ENCODE measurements around the gene SSTR5. TPM values are rescaled to one million over a fixed set of nuclear protein-coding genes. Genes with fewer than 3 reads are reported as not detected.

Gene SSTR5
- polyA plus RNA-seq, 2 of the 4 experiments (the other 2 are of a cell fraction): 0.06 to 0.08 TPM

DNA sequence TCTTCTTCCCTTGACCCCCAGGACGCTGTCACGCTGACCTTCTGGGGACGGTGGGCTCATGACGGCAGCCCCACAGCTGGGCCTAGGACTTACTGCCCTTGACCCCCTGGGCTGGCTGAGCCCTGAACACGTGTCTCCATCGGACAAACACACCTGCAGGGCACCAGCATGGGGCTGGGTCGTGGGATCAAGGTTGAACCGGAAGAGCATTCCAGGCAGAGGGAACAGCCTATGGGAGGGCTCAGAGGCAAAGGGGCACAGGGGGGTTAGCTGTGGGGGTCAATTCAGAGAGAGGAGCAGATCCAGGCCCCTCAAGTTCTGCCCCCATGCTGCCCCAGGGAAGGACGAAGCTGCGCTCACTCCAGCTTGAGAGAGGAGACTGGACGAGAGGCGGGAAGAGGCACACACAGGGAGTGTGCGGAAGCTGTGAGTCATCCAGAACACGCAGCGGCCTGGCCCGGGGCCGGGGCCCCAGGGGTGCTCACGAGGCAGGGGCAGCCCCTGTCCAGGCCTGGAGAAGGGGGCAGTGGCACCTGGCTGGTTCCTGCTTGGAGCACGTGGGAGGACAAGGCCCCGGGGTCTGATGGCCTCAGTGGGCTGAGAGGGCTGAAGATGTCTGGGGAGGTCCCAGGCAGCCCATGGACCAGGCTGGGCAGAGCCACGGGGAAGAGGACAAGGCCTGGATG is 9.9 kb downstream of the SSTR5 start:
- CTCF ChIA-PET: interaction anchor here (1.2 to 11.9 kb wide), 4 partner anchors 9 to 26 kb away, joined by 3 to 108 read pairs (median 4); no protein-coding TSS in a partner anchor
- ATAC-seq (peak; percentile 49 to 56; a peak in 5 of 6 replicates), DNase-seq (ENCODE audit: low read depth in 1 of 2, low spot score in 1 of 2) (no peak), FAIRE-seq (no peak)
- Histone ChIP-seq H3K27ac (peak overlapping the region; percentile 80 to 82), H3K9me3 (peaks cover 23% of the 10 kb centered on the region), H3K4me3 (no peak overlapping the region), H3K4me1 (peaks cover 43% of the 10 kb centered on the region), H3K4me2 (peak overlapping the region; percentile 68)
- WGBS (ENCODE audit: missing lambda C conversion rate): 47% methylated on average over 12 of the region's 21 CpGs
- TF ChIP-seq, protein P1, sequence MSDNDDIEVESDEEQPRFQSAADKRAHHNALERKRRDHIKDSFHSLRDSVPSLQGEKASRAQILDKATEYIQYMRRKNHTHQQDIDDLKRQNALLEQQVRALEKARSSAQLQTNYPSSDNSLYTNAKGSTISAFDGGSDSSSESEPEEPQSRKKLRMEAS (IDR thresholded peaks at IDR 0.05): peak; percentile 82
- TF ChIP-seq JUNB (IDR thresholded peaks at IDR 0.05): 0 out of 2 replicates have a peak, but pooled peaks have one; percentile 25
- TF ChIP-seq, protein P2, sequence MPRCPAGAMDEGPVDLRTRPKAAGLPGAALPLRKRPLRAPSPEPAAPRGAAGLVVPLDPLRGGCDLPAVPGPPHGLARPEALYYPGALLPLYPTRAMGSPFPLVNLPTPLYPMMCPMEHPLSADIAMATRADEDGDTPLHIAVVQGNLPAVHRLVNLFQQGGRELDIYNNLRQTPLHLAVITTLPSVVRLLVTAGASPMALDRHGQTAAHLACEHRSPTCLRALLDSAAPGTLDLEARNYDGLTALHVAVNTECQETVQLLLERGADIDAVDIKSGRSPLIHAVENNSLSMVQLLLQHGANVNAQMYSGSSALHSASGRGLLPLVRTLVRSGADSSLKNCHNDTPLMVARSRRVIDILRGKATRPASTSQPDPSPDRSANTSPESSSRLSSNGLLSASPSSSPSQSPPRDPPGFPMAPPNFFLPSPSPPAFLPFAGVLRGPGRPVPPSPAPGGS (IDR thresholded peaks at IDR 0.05): no peak
- no peak; a peak in 1 of 5 replicates for TF ChIP-seq EP300 (IDR thresholded peaks at IDR 0.05)
- TF ChIP-seq POLR2A (IDR thresholded peaks at IDR 0.05; ENCODE audit: low read length): no peak
- 0 out of 2 replicates have a peak, but pooled peaks have one; percentile 42 for TF ChIP-seq KDM1A (IDR thresholded peaks at IDR 0.05; ENCODE audit: low read depth)
- TF ChIP-seq, protein P3, sequence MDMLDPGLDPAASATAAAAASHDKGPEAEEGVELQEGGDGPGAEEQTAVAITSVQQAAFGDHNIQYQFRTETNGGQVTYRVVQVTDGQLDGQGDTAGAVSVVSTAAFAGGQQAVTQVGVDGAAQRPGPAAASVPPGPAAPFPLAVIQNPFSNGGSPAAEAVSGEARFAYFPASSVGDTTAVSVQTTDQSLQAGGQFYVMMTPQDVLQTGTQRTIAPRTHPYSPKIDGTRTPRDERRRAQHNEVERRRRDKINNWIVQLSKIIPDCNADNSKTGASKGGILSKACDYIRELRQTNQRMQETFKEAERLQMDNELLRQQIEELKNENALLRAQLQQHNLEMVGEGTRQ (IDR thresholded peaks at IDR 0.05): no peak
- TF ChIP-seq POLR2AphosphoS2 (conservative IDR thresholded peaks at IDR 0.05; ENCODE audit: low read length): no peak
- peak; percentile 45; the same call in 1 of the 2 replicates for TF ChIP-seq FOSL2 (IDR thresholded peaks at IDR 0.05)
- peak; percentile 75 for TF ChIP-seq FOSL2 (CRISPR knock-in tag; IDR thresholded peaks at IDR 0.05)
- TF ChIP-seq GATA3 (IDR thresholded peaks at IDR 0.05; ENCODE audit: borderline replicate concordance): no peak
- no peak for TF ChIP-seq HEYL (CRISPR knock-in tag; IDR thresholded peaks at IDR 0.05)
- TF ChIP-seq HOXA7 (CRISPR knock-in tag; IDR thresholded peaks at IDR 0.05): no peak
- TF ChIP-seq ZC3H11A (IDR thresholded peaks at IDR 0.05): no peak
- no peak for TF ChIP-seq RCOR1 (IDR thresholded peaks at IDR 0.05; ENCODE audit: low read depth, low read length)
- TF ChIP-seq, protein P4, sequence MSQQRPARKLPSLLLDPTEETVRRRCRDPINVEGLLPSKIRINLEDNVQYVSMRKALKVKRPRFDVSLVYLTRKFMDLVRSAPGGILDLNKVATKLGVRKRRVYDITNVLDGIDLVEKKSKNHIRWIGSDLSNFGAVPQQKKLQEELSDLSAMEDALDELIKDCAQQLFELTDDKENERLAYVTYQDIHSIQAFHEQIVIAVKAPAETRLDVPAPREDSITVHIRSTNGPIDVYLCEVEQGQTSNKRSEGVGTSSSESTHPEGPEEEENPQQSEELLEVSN (IDR thresholded peaks at IDR 0.05; ENCODE audit: borderline replicate concordance, low read depth): peak; percentile 82
- TF ChIP-seq TFCP2L1 (CRISPR knock-in tag; IDR thresholded peaks at IDR 0.05): no peak
- no peak for TF ChIP-seq SMC3 (IDR thresholded peaks at IDR 0.05)
- no peak for TF ChIP-seq EHMT2 (IDR thresholded peaks at IDR 0.05; ENCODE audit: low read depth)
- POLR2A ChIA-PET: no interaction called here

DNA sequence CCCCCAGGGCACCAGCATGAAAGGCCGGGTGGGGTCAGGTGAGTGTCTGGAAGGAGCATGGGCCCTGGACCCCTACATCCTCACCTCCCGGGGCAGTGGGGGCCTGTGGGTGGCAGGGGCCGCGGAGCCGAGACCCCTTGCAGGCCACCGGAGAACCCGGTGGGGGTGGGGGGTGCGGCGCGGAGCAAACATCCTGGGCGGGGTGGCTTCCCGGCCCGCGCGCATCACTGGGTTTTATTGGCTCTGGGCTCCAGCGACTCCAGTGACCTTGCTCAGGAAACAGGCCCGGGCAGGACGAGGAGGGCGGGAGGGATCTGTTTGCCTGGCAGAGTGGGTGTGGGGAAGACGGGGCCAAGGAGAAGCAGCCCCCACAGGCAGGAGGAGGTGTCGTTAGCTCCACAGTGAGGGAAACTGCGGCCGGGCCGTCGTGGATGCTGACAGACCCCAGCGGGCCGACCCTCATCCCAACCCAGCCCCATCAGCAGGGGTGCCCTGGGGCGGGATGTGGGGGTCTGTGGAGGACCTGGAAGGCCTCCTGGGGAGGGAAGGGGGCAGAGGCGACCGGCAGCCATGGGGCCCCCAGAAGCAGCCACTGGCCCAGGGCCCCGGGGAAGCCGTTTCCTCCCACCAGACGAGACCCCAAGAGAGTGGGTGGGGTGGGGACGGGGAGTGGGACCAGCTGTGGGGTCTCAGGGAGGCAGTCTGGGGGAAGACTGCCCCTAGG is 10.6 kb downstream of the SSTR5 start:
- Histone ChIP-seq H3K4me1 (peaks cover 40% of the 10 kb centered on the region), H3K9me3 (peaks cover 23% of the 10 kb centered on the region), H3K4me3 (no peak overlapping the region), H3K4me2 (peak overlapping the region; percentile 68), H3K27ac (peak overlapping the region; percentile 80 to 82)
- ChIA-PET POLR2A (no interaction called here), CTCF (interaction anchor here (1.4 to 11.9 kb wide), 2 partner anchors 15 to 27 kb away, joined by 3 to 108 read pairs; no protein-coding TSS in a partner anchor)
- DNase-seq (ENCODE audit: low read depth in 1 of 2, low spot score in 1 of 2): no peak
- no peak for ATAC-seq
- TF ChIP-seq, protein P5, sequence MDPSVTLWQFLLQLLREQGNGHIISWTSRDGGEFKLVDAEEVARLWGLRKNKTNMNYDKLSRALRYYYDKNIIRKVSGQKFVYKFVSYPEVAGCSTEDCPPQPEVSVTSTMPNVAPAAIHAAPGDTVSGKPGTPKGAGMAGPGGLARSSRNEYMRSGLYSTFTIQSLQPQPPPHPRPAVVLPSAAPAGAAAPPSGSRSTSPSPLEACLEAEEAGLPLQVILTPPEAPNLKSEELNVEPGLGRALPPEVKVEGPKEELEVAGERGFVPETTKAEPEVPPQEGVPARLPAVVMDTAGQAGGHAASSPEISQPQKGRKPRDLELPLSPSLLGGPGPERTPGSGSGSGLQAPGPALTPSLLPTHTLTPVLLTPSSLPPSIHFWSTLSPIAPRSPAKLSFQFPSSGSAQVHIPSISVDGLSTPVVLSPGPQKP (IDR thresholded peaks at IDR 0.05; ENCODE audit: low read depth, low read length): no peak
- TF ChIP-seq, protein P2 (IDR thresholded peaks at IDR 0.05): no peak
- TF ChIP-seq SREBF2 (IDR thresholded peaks at IDR 0.05) (no peak), BHLHE40 (IDR thresholded peaks at IDR 0.05; ENCODE audit: low read depth, low read length) (no peak), FOXS1 (CRISPR knock-in tag; IDR thresholded peaks at IDR 0.05) (no peak), KDM5A (IDR thresholded peaks at IDR 0.05) (no peak), HOXB5 (CRISPR knock-in tag; IDR thresholded peaks at IDR 0.05) (no peak), EHF (CRISPR knock-in tag; IDR thresholded peaks at IDR 0.05) (no peak), CHD4 (IDR thresholded peaks at IDR 0.05; ENCODE audit: borderline replicate concordance) (no peak), POLR2A (IDR thresholded peaks at IDR 0.05; ENCODE audit: low read length) (no peak), FOSB (CRISPR knock-in tag; IDR thresholded peaks at IDR 0.05) (no peak), RARB (CRISPR knock-in tag; IDR thresholded peaks at IDR 0.05) (no peak), HEYL (CRISPR knock-in tag; IDR thresholded peaks at IDR 0.05) (no peak)
- 68% methylated on average over 13 of the region's 34 CpGs for WGBS (ENCODE audit: missing lambda C conversion rate)
- no peak for FAIRE-seq
